ENCODE results near the gene ARHGAP25.
"Not testable (repeated sequence)": the region's sequence is repeated elsewhere in the genome, so short reads cannot be mapped to it uniquely, and the experiment has no call there.

ARHGAP25 gene

GRCh38 chr2:68792751-68793150, 58.1 kb downstream of the ARHGAP25 start:
- DNase-seq (ENCODE audit: low spot score): no peak
- no peak for TF ChIP-seq CTCF (IDR thresholded peaks at IDR 0.05; ENCODE audit: borderline replicate concordance, control extremely low read depth, extremely low read depth, insufficient read depth, missing control alignments)
- in situ Hi-C loops (cut with MboI; ENCODE audit: low sequenced_read_pairs, unreplicated experiment): no loop called here

- TF ChIP-seq CTCF (IDR thresholded peaks at IDR 0.05; ENCODE audit: borderline replicate concordance, control extremely low read depth, extremely low read depth, insufficient read depth, missing control alignments): no peak
- no peak for DNase-seq (ENCODE audit: low spot score)
- in situ Hi-C loops (cut with MboI; ENCODE audit: low sequenced_read_pairs, unreplicated experiment): no loop called here
These were observed 61.8 kb downstream of the ARHGAP25 start for GRCh38 chr2:68796295-68796905.

- no peak for TF ChIP-seq CTCF (IDR thresholded peaks at IDR 0.05; ENCODE audit: borderline replicate concordance, control extremely low read depth, extremely low read depth, insufficient read depth, missing control alignments)
- no peak for DNase-seq (ENCODE audit: low spot score)
- in situ Hi-C loops (cut with MboI; ENCODE audit: low sequenced_read_pairs, unreplicated experiment): no loop called here
These were observed 64.0 kb downstream of the ARHGAP25 start for GRCh38 chr2:68798569-68798968.

GRCh38 chr2:68799140-68800026, 64.8 kb downstream of the ARHGAP25 start:
- no peak for DNase-seq (ENCODE audit: low spot score)
- no peak for TF ChIP-seq CTCF (IDR thresholded peaks at IDR 0.05; ENCODE audit: borderline replicate concordance, control extremely low read depth, extremely low read depth, insufficient read depth, missing control alignments)
- in situ Hi-C loops (cut with MboI; ENCODE audit: low sequenced_read_pairs, unreplicated experiment): no loop called here

GRCh38 chr2:68800027-68800401, 65.4 kb downstream of the ARHGAP25 start:
- in situ Hi-C loops (cut with MboI; ENCODE audit: low sequenced_read_pairs, unreplicated experiment): no loop called here
- no peak for DNase-seq (ENCODE audit: low spot score)
- no peak for TF ChIP-seq CTCF (IDR thresholded peaks at IDR 0.05; ENCODE audit: borderline replicate concordance, control extremely low read depth, extremely low read depth, insufficient read depth, missing control alignments)

- in situ Hi-C loops (cut with MboI; ENCODE audit: low sequenced_read_pairs, unreplicated experiment): no loop called here
- no peak for DNase-seq (ENCODE audit: low spot score)
- TF ChIP-seq CTCF (IDR thresholded peaks at IDR 0.05; ENCODE audit: borderline replicate concordance, control extremely low read depth, extremely low read depth, insufficient read depth, missing control alignments): no peak
These were observed 65.9 kb downstream of the ARHGAP25 start for GRCh38 chr2:68800517-68800916.

GRCh38 chr2:68802161-68802560, 67.5 kb downstream of the ARHGAP25 start:
- DNase-seq (ENCODE audit: low spot score); in situ Hi-C loops (cut with MboI; ENCODE audit: low sequenced_read_pairs, unreplicated experiment): not testable (repeated sequence)

Data from GM13976 (cell line).